Measurements from ENCODE around the gene TMEM132A.

The TMEM132A gene

DNA sequence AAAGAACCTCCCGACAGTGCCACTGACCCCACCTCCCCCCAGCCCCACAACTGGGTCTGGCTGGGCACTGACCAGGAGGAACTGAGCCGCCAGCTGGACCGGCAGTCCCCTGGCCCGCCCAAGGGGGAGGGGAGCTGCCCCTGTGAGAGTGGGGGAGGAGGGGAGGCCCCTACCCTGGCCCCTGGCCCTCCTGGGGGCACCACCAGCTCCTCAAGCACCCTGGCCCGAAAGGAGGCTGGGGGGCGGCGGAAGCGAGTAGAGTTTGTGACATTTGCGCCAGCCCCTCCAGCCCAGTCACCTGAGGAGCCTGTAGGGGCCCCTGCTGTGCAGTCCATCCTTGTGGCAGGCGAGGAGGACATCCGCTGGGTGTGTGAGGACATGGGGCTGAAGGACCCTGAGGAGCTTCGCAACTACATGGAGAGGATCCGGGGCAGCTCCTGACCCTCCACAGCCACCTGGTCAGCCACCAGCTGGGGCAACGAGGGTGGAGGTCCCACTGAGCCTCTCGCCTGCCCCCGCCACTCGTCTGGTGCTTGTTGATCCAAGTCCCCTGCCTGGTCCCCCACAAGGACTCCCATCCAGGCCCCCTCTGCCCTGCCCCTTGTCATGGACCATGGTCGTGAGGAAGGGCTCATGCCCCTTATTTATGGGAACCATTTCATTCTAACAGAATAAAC, 12.3 kb downstream of the TMEM132A start:
- in situ Hi-C loops (cut with MboI; ENCODE audit: low sequenced_read_pairs): no loop called here

DNA sequence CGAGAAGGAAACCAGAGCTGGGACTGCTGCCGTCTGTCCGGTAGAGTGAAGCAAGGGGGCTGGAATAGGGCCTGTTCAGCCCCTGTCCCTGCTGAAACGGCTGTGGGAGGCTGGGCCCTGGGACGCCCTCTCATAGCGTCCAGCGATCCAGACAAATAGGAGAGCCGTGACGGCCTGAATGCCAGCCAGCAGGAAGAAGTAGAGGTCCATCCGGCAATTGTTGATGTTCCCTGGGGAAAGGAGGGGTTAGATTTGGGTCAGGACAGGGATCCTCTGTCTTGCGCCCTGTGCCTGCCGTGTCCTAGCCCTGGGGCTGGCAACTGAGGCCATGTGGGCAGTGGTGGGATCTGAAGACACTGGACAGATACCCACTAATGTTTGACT, 12.9 kb downstream of the TMEM132A start:
- in situ Hi-C loops (cut with MboI; ENCODE audit: low sequenced_read_pairs): no loop called here

DNA sequence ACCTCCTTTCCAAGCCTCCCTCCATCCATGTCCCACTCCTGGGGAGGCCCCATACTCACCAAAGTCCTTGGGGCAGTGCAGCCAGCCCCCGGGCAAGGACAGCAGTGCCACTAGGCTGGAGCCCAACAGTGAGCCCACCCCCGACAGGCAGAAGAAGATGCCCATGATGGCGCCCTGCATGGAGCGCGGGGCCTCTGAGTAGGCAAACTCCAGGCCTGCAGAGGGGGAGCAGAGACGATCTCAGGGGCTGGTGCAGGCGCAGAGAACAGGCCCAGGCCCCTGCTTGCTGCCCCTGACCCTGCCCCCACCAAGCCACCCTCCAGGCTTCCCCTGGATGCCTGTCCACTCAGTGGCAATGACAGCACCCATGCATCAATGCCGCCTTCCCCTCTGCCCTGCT, 13.6 kb downstream of the TMEM132A start:
- in situ Hi-C loops (cut with MboI; ENCODE audit: low sequenced_read_pairs): no loop called here

DNA sequence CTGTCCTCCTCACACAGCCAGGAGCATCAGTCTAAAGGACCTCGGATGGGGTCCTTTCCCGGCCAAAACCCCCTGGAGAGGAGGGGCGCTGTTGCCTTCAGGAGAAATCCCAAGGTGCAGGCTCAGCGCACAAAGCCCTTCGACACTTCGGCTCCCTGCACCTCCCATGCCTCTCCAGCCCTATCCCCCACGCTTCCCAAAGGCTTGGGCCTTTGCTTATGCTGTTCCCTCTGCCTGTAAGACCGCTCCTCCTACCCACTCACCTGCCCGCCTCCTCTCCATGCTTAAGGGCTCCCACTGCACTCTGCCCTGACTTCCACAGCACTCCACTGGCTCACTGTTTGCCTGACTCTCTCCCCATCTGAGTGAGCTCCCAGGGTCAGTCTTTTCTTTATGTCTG, 14.2 kb downstream of the TMEM132A start:
- in situ Hi-C loops (cut with MboI; ENCODE audit: low sequenced_read_pairs): no loop called here

DNA sequence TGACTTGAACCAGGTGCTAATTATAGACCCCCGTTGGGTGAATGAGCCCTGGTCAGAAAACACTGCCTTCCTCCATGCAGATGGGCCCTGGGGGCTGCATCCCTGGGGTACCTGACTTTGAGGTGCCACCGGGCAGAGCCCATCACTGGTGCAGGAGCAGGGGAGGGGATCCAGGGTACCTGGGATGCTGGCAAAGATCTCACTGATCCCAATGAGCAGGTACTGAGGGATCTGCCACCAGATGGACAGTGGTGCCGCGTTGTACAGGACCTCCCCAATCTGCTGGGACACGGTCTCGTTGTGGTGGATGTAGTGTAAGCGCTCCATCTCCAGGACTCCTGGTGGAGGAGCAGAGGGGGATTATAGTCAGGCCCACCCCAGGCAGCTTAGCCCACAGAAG, 15.0 kb downstream of the TMEM132A start:
- in situ Hi-C loops (cut with MboI; ENCODE audit: low sequenced_read_pairs): no loop called here

DNA sequence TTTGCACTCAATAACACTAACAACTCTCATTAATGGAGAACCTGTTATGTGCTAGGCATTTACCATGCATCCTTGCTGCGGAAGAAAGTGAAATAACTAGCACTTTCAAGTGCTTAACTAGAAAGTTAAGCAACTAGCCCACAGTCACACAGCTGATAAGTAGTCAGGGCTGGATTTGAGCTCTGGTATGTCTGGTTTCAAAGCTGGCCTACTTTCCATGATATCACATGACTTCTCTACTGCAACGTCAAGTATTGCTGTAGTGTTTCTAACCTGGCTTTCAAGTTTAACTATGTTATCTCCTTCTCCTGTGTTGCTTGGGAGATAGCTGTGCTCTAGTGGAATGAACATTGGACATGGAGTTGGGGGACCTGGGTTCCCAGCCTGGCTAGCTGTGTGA, 15.6 kb downstream of the TMEM132A start:
- in situ Hi-C loops (cut with MboI; ENCODE audit: low sequenced_read_pairs): no loop called here

DNA sequence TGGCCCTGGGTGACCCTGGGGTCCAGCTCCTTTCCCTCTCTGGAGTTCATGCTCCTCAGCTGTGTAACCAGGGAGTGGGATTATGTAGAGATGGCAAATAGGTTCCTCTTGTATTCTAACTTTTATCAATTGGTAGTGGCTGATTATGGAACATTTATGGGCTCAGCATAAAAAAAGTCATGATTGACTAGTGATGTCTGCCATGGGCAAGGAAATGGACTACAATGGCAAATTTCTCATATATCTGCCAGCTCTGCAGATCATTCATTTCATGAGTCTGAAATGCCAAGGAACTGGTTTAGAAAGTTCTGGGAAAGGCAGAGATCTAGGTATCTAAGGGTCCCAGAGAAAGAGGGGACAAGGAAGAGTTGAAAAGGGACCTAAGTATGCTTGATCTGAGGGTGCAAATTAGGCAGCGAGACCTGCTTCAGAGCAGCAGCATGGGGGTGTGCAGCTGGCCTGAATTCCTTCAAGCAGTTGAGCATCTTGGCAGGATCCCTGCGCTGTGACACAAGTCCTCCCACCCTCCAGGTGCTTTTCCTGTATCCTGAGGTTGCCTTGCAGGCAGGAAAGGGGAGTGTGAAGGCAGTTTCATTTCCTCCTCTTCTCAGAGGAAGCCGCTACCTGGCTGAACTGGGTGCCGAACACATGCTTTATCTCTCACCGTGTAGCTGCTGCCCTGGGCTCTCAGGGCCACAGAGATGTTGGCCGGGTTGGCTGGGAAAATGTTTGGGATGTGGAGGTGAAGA, 17.3 kb downstream of the TMEM132A start:
- in situ Hi-C loops (cut with MboI; ENCODE audit: low sequenced_read_pairs): no loop called here

DNA sequence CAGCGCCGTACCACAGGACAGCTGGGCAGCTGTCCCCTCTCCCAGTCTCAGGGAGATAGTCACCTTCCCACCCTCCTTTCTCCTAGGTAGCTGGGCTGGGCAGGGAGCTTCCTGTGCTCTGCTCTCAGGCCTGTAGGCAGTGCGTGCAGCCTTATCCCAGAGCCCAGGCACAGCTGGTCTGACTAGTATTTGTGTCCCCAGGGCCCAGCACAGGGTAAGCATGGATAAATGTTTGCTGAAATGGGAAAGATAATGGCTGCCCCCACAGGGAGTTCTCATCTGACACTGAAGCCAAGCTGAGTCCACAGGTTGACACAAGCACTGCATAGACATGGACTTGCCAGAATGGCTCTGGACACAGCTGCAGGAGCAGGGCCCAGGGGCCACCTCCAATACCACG, 18.0 kb downstream of the TMEM132A start:
- in situ Hi-C loops (cut with MboI; ENCODE audit: low sequenced_read_pairs): no loop called here

DNA sequence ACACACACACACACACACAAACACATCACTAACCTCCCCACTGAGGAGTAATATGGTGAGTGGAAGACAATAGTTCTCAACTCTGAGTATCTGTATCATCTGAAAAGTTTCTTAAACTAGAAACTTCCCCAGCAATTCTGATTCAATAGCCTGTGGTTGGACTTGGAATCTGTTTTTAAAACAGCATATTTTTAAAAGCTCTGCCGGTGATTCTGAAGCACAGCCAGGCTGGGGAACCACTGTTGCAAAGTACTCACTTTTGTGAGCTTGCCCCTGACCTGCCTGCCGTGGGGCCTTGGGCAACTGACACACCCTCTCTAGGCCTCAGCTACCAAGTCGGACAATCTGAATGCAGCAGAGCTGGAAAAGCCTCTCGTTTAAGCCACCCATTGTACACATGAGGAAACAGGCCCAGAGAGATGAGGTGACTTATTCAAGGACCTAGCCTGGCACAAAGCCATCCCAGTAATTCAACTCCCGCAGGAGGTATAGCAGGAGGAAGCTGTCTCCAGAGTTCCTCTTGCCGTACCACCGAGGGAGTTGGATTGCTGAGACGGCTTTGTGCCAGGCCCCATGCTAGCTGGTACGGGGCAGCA, 18.8 kb downstream of the TMEM132A start:
- in situ Hi-C loops (cut with MboI; ENCODE audit: low sequenced_read_pairs): no loop called here

DNA sequence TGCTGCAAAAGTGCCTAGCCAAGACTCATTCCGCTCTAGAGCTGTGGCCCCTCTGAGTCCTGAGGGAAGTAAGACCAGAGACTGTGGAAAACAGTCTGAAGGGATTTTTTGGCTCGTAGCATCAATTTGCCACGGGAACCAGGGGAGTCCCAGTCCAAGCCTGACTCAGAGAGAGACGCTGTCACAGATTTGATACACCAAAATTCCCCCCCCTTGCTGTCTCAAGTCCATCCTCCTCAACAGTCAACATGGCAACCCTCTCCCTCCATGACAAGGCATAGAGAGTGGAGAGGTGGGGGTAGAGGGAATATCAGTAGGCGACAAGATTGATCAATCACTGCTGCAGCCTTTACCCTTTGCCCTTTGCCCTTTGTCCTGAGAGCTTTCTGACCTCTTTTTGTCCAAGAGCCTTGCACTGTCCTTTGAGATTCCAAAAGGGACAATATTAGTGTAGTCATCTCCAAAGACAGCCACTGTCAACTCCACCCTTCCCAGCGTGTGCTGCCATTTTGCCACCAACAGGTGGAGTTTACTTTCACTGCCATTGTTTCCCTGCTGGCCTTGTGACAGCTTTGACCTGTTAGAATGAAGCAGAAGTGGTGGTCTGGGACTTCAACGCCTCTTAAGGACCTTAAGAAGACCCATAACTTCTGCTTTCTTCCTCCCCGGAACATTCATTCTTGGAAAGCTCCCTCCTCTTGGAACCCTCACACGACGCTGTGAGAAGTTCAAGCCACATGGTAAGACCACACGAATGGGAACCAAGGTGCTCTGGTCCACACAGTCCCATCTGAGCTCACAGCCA, 20.4 kb downstream of the TMEM132A start:
- in situ Hi-C loops (cut with MboI; ENCODE audit: low sequenced_read_pairs): no loop called here

DNA sequence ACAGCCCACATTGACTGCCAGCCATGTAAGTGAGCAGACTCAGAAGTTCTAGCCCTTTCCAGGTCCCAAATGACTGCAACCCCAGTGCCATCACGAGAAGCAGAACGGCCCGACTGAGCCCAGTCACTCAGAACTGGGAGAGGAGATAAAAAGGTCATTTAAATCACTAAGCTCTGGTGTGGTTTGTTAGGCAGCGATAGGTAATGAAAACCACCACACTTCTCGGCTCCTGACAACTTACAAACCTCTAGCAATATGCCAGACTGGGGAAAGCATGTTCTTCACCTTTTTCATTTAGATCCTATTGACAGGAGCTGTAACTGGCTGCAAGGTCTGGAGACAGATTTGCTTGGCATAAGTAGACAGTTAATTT, 21.0 kb downstream of the TMEM132A start:
- in situ Hi-C loops (cut with MboI; ENCODE audit: low sequenced_read_pairs): no loop called here

DNA sequence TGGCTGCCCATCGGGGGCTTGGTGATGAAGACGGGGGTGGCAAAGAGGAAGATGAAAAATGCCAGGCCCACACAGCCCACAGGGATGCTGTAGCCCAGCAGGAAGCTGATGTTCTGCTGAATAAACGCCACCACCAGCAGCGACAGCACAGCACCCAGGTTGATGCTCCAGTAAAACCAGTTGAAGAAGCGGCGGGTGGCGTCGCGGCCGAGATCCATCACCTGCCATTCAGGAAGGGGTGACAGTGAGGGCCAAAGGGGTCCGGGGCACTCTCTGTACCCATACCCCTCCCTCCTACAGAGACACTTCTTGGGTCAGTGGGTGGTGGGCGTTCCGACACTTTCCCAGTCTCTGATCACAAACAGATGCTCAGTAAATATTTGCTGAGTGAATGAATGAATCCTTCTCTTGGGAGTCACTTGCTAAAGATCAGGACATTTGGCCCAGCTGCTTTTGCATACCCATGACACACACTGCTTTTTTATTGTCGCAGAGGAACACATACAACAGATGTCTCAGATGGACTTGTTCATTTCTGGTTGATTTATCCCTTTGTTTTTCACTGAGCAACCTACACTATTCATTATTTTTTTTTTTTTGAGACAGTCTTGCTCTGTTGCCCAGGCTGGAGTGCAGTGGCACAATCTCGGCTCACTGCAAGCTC, 22.5 kb downstream of the TMEM132A start:
- in situ Hi-C loops (cut with MboI; ENCODE audit: low sequenced_read_pairs): no loop called here

DNA sequence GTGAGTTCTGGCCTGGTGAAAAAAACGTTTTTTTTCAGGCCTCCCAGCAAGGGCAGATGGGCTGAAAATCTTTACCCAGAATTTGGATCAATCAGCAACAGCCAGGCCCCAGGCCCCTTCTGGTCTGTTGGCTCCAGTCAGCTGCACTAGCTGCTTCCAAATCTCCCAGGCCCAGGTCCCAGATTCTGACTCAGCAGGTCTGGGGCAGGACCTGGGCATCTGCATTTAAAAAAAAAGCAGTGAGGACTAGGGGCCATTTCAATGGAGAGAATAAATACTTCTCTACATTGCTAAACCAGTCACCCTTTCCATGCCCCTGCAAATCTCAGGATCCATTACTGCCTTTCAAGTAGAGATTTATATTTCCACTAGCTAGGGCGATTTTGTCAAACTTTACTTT, 23.4 kb downstream of the TMEM132A start:
- in situ Hi-C loops (cut with MboI; ENCODE audit: low sequenced_read_pairs): no loop called here

DNA sequence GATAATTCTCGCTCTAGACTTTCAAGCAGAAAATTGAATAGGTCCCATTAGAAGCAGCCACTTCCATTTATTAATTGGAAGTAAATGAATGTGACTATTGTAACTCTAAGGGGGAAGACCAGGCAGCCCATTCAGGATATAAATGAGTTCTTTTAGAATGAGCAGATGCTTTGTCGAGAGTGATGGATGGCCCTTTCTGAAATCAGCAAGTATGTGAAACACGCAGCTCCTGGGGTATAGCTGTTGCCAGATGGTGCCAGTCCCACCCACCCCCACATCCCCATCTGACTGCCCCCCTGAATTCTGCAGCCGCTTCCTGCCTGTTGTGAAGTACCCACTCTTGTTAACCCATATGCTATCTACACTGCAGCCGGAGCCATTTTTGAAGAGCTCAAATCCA, 24.0 kb downstream of the TMEM132A start:
- in situ Hi-C loops (cut with MboI; ENCODE audit: low sequenced_read_pairs): no loop called here

DNA sequence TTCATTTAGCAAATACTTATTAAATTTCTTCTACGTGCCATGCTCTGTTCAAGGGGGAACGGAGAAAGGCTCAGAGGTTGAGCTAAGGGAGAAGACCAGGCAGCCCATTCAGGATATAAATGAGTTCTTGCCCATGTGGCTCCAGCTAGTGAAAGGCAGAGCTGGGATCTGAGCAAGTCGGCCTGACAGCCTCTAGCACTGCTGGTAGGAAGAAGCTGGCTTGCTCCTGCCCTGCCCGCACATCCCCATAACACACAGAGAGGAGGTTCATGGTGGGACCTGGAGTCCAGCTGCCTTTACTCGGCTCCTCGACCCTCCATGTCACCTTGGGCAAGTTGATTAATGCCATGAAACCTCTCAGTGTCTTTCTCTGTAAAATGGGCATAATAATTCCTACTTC, 25.8 kb downstream of the TMEM132A start:
- in situ Hi-C loops (cut with MboI; ENCODE audit: low sequenced_read_pairs): no loop called here

DNA sequence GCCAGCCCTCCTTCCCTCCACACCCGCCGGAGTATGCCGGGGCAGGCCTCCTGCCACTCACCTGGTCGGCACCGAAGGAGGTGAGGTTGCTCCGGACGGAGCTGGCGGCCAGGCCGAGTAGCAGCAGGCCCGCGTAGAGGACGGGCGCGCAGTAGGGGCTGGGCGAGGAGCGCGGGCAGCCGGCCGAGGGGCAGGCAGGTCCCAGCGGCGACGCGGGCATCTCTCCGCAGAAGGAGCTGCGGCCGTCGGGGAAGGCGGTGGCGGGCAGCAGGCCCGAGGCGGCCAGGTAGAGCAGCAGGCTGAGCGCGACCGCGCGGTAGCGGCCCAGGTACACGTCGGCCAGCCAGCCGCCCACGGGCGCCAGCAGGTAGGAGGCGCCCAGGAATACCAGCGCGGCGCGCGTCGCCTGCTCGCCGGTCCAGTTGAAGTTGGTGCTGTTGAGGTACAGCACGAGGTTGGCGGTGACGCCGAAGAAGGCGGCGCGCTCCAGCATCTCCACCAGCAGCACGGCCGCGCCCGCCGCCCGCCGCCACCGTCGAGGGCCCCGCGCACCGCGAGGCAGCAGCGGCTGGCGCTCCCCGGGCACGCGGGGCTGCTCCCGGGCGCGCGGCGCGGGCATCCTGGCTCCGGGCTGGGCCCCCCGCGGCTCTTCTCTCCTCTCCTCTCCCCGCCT, 26.8 kb downstream of the TMEM132A start:
- in situ Hi-C loops (cut with MboI; ENCODE audit: low sequenced_read_pairs): no loop called here

DNA sequence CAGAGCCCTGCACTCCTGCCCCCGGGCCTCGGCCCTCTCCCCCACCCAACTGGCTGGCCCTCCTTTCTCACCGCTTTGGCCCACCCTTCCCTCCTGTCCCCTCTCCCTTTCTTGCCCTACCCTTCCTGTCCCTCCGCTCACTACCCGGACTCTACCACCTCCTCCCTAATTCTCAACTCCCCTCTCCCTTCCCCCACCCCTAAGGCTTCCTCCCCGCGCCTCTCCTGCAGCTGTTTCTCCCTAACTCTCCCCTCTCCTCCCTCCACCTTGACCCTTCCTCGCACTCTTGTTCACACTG, 27.3 kb downstream of the TMEM132A start:
- in situ Hi-C loops (cut with MboI; ENCODE audit: low sequenced_read_pairs): no loop called here

DNA sequence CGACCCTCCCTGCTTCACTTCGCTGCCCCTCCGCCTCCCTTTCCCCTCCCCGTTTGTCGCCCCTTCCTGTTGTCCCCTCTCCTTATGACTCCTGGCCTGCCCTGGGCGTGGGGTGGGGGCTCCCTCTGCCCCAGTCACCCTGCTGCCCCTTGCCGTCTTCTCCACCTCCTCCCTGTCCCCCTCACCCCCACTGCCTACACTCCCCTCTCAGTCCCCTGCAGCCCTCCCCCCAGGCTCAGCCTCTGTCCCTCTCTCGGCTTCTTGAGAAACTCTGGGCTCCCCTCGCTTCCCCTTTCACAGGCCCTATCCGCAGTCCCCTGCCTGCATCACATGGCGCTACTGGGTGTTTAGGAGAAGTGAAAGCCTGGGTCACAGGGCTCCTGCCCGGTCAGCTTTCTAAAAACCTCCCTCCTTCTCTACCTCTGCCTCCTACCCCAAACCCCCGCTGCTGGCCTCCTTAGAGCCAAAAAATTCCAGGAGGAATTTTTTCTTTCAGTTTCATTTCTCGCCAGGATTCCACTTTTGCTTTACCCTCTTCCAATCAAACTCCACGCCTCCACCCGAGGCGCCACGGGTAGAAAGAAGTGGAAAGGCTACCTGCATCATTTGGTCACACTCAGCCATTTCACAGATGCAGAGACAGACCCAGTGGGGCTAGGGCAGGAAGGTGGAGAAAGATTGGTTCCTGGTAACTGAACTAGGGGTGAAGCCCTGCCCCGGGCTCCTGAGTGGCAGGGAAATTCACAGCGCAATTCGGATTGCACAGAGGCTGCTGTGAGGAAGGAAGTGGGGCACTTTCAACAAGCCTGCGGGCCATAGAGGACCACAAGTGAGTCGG, 27.9 kb downstream of the TMEM132A start, which contains the start of gene SLC15A3:
Gene SLC15A3 (minus strand): TSS at position 273 of the 838 bp plus-strand sequence. CDS start 625 bp downstream, outside the sequence.
- in situ Hi-C loops (cut with MboI; ENCODE audit: low sequenced_read_pairs): no loop called here

DNA sequence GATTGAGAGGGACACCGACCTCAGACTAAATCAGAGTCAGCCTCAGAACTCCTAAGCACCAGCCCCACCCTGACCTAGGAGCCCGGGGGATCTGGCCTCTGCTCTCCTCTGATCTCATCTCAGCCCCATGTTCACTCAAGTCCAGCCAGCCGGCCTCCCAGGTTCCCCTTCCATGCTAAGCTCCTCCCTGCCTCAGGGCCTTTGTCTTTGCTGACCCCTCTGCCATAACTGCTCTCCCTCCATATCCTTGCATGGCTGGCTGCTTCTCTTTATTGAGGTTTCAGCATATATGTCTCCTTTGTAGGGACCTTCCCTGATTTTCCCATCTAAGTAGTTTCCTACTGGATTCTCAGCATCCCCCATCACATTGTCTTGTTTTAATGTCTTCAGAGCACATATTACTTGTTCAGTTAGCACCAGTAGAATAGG, 28.5 kb downstream of the TMEM132A start:
- in situ Hi-C loops (cut with MboI; ENCODE audit: low sequenced_read_pairs): no loop called here

DNA sequence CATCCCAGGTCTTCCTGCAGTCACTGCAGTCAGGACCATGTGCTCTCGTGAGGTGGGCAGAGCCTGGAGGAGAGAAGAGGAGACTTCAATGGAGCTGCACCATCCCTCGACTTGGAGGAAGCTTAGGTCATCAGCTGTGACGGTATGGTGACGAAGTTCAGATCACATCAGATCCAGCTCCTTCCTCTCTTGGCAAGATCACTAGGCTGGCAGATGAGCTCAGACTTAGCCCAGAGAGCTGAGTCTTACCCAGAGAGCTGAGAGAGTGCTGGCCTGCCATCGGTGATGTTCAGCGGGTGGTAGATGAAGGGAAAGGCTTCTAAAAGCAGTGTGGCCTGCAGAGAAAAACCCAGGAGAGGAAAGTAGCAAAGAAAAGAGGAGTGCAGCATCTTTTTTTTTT, 29.5 kb downstream of the TMEM132A start:
- in situ Hi-C loops (cut with MboI; ENCODE audit: low sequenced_read_pairs): no loop called here

Data from HL-60/S4 (cell line).